Measurements from ENCODE around the gene ACSF2. TPM values are rescaled to one million over a fixed set of nuclear protein-coding genes. Genes with fewer than 3 reads are reported as not detected.

The ACSF2 gene
- total and polyA plus RNA-seq, 2 of the 13 experiments (the other 11 are each of a cell fraction or from before 2014, with no cell fraction given): 87.3 to 109 TPM

DNA sequence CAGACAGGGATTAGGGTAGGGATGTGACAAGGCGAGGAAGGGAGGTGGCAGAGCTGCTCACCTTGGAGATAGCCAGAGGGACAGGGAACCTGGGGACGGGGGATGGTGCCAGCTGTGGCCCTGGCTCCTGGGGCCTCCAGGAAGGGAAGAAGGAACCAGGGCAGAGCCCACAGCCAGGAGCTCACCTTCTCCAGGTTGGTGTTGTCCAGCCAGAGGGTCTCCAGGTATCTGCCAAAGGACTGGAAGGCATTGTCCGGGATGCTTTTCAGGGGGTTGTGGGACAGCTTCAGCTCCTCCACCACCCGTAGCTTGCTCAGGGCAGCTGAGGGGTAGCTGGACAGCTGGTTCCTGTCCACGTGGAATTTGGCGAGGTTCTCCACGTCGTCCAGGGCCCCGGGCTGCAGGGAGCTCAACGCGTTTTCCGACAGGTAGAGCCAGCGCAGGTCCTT lies 41.9 kb downstream of the ACSF2 start (continued):
- TF ChIP-seq ZNF609 (CRISPR knock-in tag; IDR thresholded peaks at IDR 0.05; ENCODE audit: borderline replicate concordance) (no peak), SRF (IDR thresholded peaks at IDR 0.05; ENCODE audit: low read depth, low read length) (no peak), RBM22 (optimal IDR thresholded peaks at IDR 0.05; ENCODE audit: low read length) (no peak), SRSF9 (IDR thresholded peaks at IDR 0.05; ENCODE audit: borderline replicate concordance, insufficient read depth, low read depth, low read length, poor library complexity, severe bottlenecking) (no peak), ATF3 (CRISPR knock-in tag; IDR thresholded peaks at IDR 0.05) (no peak), BRCA1 (CRISPR knock-in tag; IDR thresholded peaks at IDR 0.05) (no peak)
- TF ChIP-seq, protein P1, sequence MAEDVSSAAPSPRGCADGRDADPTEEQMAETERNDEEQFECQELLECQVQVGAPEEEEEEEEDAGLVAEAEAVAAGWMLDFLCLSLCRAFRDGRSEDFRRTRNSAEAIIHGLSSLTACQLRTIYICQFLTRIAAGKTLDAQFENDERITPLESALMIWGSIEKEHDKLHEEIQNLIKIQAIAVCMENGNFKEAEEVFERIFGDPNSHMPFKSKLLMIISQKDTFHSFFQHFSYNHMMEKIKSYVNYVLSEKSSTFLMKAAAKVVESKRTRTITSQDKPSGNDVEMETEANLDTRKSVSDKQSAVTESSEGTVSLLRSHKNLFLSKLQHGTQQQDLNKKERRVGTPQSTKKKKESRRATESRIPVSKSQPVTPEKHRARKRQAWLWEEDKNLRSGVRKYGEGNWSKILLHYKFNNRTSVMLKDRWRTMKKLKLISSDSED (CRISPR knock-in tag; IDR thresholded peaks at IDR 0.05): no peak

All from HepG2 (cell line).